ENCODE measurements around the gene GABRG3. TPM values are rescaled to one million over a fixed set of nuclear protein-coding genes. Genes with fewer than 3 reads are reported as not detected.

GABRG3 gene
- total RNA-seq, 1 donor from 2014 or later, result 0.06 TPM

GRCh38 chr15:27042646-27043045 is 71.7 kb downstream of the GABRG3 start:
- DNase-seq (ENCODE audit: low read depth), result no peak
- no peak for TF ChIP-seq CTCF (conservative IDR thresholded peaks at IDR 0.05; ENCODE audit: low read depth, low read length)
- no peak overlapping the region for H3K4me3 ChIP-seq (ENCODE audit: low read depth, low read length)

GRCh38 chr15:27043770-27044169 is 72.8 kb downstream of the GABRG3 start:
- no peak overlapping the region for H3K4me3 ChIP-seq (ENCODE audit: low read depth, low read length)
- DNase-seq (ENCODE audit: low read depth), result no peak
- no peak for TF ChIP-seq CTCF (conservative IDR thresholded peaks at IDR 0.05; ENCODE audit: low read depth, low read length)

GRCh38 chr15:27045796-27046195 is 74.8 kb downstream of the GABRG3 start:
- no peak for DNase-seq (ENCODE audit: low read depth)
- TF ChIP-seq CTCF (conservative IDR thresholded peaks at IDR 0.05; ENCODE audit: low read depth, low read length), result no peak
- no peak overlapping the region for H3K4me3 ChIP-seq (ENCODE audit: low read depth, low read length)

- H3K4me3 ChIP-seq (ENCODE audit: low read depth, low read length), result no peak overlapping the region
- no peak for DNase-seq (ENCODE audit: low read depth)
- TF ChIP-seq CTCF (conservative IDR thresholded peaks at IDR 0.05; ENCODE audit: low read depth, low read length), result no peak
Observed at GRCh38 chr15:27046880-27047279, 75.9 kb downstream of the GABRG3 start.

- no peak overlapping the region for H3K4me3 ChIP-seq (ENCODE audit: low read depth, low read length)
- no peak for DNase-seq (ENCODE audit: low read depth)
- no peak for TF ChIP-seq CTCF (conservative IDR thresholded peaks at IDR 0.05; ENCODE audit: low read depth, low read length)
Observed at GRCh38 chr15:27050163-27050562, 79.2 kb downstream of the GABRG3 start.

GRCh38 chr15:27054426-27054825 is 83.4 kb downstream of the GABRG3 start:
- no peak for TF ChIP-seq CTCF (conservative IDR thresholded peaks at IDR 0.05; ENCODE audit: low read depth, low read length)
- H3K4me3 ChIP-seq (ENCODE audit: low read depth, low read length), result no peak overlapping the region
- no peak for DNase-seq (ENCODE audit: low read depth)

GRCh38 chr15:27057904-27058645 is 87.1 kb downstream of the GABRG3 start:
- TF ChIP-seq CTCF (conservative IDR thresholded peaks at IDR 0.05; ENCODE audit: low read depth, low read length), result no peak
- H3K4me3 ChIP-seq (ENCODE audit: low read depth, low read length), result no peak overlapping the region
- DNase-seq (ENCODE audit: low read depth), result no peak

All from epithelial cell of proximal tubule (primary cell).